Effector CD8-positive, alpha-beta T cell (primary cell): Measurements from ENCODE around the gene CDKN2B-AS1.
"Not testable (repeated sequence)": the region's sequence is repeated elsewhere in the genome, so short reads cannot be mapped to it uniquely, and the experiment has no call there.

Source experiments
- DNase-seq: peaks from one replicate; lab custom pipeline; 2025; lab: John Stamatoyannopoulos, UW

Gene CDKN2B-AS1

DNA sequence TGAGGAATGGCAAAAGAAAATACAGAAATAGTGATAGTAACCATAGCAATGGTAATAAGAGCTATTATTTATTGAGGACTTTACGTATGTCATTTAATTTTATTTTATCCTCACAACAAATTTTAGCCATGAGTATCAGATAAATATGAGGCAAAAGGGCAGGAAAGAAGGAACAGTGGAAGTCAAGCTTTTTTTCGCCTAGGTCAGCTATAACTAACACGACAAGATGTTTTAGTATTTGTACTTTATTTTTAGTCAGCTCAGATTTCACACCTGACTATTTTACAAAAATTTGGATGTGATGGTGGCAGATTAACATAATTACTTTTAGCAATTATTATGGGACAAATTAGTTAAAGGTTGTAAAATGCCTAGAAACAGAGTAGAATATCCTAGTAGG lies 49.3 kb downstream of the CDKN2B-AS1 start:
- DNase-seq, result no peak

DNA sequence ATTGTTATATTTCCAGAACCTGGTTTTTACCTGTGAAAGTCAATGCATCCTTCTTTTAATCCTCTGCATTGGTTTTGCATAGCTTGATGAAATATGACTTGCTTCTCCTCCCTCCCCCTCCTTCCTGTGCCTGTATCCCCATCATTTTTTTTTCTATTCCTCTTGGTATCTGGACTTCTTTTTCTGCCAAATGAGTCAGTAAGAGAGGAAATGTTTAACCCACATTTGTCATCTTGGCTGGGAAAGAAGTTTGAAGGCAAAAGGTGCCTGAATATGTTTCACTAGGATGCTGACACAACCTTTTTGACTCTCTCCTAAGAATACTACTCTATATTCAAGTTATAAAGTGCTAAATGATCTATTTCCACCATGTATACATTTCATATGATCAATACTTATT lies 50.0 kb downstream of the CDKN2B-AS1 start:
- DNase-seq, result no peak

DNA sequence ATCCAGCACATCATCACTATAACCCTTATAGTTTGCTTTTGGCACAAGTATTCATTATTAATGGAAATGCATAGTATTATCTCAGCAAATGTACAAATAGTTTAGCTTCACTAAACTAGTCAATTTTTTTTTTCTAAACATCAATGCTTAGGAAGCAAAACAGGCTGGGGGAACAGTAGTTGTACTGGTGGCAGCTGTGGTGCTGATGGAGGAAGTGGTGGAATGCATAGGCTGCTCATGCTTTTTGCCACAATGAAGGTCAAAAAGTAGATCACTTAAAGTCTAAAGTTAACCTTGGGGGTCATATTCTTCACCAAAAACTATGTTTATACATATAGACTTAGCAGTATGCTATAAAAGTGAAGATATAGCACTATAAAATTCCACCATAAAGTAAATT lies 50.8 kb downstream of the CDKN2B-AS1 start:
- DNase-seq, result no peak

DNA sequence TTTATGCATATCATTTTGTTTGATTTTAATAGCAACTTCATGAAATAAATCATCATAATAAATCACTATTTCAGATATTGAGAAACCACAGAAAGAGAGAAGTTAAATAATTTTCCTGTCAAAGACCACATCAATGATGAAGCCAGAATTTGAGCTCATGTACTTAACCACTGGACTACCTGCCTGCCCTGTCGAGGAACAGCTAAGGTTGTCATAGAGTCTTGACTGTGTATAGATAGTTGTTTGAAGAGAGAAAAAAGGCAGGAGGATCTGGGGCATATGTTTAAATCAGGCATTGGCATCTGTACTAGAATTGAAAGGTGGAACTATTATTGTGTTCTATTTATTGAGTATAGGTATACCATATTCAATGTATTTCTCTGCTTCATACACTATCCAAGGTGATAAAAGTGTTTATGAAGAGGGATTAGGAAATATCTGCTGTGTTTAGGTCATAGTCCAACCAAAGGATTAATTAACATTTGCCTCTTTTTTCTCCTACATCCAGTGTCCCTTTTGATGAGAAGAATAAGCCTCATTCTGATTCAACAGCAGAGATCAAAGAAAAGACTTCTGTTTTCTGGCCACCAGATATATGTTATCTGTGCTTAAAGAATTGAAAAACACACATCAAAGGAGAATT lies 51.8 kb downstream of the CDKN2B-AS1 start:
- DNase-seq, result no peak

DNA sequence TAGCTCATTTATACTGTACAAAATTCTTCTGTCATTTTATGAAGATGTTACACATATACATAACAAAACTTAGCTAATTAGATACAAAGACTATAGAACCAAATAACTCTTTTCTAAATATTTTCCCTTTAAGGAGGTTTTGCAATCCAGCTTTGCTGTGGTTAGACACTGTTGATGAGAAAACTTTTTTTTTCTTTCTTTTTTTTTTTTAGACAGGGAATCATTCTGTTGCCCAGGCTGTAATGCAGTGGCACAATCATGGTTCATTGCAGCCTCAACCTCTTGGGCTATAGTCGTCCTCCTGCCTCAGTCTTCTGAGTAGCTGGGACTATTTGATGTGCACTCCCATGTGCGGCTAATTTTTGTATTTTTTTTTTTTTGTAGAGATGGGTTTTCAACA lies 53.0 kb downstream of the CDKN2B-AS1 start:
- no peak for DNase-seq

DNA sequence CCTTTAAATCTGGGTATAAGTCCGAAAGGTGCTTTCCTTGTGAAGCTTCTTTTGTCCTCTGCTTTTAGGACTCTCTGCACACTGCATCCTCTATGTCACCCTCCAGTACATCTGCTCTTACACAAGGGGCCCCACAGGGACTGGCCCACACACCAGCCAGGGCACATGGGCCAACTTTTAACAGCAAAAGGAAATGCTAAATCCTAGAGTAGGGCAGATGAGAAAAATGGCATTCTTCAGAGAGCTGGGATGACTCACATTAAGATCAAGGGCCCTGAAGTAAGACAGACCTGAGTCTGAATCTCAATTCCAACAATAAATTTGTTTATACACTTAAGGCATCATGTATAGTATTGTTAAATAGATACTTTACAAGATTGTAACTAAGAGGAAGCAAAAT lies 54.8 kb downstream of the CDKN2B-AS1 start:
- DNase-seq, result no peak

DNA sequence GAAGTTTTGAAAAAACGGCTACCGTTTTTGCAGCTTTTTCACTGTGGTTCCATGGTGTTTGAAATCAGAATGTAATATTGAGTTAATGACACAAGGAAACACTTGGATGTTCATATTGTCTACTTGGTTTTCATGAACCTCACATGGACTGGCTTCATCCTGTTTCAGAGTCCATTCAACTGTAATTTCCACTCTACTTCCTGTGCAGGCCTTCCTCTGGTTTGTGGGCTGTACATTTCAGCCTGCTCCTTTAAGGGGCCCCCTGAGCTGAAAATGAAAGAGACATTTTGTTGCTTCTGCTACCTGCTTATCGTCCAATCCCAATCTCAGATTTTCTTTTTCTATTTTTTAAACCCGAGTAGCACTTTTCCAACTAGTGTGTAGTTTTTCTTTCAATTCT lies 56.3 kb downstream of the CDKN2B-AS1 start:
- DNase-seq, result no peak

DNA sequence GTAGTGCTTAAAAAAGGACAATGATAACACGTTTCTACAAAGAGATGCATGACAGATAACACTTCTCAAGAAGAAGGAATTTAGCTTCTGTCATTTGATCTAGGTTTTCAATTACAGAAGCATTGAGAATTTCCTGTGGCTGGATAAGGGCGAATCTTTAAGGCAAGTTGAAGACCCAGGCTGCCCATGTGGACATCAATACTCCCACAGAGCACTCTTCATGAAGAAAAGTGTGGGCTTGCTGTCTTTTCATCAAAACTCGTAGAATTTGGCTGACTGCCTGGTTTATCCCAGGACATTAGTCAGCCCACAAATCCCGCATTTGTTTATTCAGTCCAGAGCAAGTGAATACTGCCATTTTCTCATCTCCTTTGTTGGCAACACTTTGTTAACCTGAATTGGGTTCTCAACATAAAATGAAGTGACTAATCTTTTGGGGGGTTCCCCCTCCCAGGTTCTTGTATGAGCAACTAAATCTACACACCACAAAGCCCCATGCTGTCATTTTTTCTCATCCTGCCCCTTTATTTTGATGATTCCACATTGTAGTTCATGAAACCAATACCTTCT lies 57.9 kb downstream of the CDKN2B-AS1 start:
- no peak for DNase-seq

DNA sequence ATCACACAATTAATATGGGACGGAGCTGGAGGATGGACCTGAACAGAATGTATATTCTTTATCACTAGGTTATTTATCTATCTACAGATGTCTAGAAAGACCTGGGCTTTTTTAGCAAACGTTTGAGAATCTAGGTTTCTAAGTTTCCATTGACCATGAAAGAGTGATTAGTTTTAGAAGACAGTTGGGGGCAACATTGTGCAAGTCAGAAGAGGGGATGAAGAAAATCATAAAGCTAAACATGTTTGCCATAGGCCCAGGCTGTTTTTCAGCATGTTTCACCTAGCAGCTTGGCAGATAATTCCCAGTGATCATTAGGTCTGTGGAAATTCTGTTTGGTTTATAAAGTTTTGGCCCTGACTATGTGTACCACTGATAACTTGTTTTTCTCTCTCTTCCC lies 58.6 kb downstream of the CDKN2B-AS1 start:
- no peak for DNase-seq

DNA sequence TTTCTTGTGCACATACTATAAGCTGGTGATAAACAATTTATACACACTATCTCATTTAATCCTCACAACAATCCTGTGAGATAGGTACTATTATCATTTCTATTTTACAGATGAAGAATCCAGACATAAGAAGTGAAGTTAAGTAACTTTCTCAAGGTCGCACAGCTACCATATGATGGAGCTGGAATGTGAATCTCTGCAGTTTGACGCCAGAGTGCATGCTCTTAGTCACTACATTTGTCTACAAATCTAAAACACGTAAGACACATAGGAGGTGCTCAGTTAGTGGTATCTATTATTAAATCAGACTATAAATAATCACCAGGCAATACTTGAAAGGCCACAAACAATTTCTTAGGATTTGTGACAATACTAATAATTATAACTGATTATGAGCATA lies 59.5 kb downstream of the CDKN2B-AS1 start:
- DNase-seq, result no peak

DNA sequence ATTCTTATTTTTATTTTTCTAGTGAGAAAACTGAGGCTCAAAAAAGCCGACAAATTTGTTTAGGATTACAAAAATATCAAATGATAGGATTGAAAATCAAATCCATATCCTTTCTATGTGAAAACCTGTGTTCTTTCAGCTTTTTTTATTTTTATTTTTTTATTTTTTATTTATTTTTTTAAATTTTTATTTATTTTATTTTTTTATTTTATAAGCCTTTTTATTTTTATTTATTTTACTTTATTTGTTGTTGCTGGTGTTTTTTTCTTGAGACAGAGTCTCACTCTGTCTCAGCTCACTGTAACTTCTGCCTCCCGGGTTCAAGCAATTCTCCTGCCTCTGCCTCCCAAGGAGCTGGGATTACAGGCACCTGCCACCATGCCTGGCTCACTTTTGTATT lies 59.9 kb downstream of the CDKN2B-AS1 start:
- DNase-seq, result no peak

DNA sequence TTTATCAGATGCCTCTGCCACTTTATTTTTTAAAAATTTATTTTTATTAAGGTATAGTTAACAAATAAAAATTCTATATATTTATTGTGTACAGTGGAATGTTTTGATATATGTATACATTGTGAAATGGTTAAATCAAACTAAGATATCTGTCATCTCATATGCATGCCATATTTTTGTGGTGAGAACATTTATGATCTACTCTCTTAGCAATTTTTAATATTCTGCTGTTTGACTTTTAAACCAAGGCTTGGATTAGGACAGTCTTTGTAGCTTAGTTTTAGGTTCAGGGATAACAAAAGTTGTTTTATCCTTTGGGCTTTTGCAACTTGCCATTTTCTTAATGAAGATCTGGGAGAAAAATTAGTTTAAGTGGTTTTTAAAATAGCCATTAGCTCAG lies 60.5 kb downstream of the CDKN2B-AS1 start:
- DNase-seq, result no peak

DNA sequence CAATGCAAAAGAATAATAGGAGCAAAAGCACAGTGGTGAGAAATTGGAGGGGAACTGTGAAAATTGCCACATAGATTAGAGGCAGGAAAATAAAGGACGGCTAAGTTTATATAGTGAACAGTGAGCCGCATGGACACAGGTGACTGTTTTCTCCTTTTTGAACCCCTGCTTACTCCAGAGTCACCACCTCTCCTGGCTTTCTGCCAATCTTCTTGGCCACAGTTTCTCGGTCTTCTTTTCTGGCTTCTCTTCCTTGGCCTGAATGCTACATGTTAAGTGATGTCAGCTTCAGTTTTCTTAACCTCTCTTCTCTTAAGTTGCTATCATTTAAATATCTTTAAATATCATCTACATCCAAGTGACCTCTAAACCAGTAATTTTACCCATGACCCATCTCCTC lies 61.8 kb downstream of the CDKN2B-AS1 start:
- DNase-seq, result no peak

DNA sequence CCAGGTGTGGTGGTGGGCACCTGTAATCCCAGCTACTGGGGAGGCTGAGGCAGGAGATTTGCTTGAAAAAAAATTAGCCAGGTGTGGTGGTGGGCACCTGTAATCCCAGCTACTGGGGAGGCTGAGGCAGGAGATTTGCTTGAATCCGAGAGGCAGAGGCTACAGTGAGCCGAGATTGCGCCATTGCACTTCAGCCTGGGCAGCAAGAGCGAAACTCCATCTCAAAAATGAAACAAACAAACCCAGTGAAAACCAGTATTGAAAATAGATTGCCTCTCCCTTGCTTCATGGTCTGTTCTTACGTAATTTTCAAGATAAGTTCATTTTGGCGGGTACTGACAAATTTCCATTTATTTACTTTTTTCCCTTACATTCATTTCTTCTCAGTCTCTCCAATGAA lies 63.4 kb downstream of the CDKN2B-AS1 start:
- not testable (repeated sequence) for DNase-seq

DNA sequence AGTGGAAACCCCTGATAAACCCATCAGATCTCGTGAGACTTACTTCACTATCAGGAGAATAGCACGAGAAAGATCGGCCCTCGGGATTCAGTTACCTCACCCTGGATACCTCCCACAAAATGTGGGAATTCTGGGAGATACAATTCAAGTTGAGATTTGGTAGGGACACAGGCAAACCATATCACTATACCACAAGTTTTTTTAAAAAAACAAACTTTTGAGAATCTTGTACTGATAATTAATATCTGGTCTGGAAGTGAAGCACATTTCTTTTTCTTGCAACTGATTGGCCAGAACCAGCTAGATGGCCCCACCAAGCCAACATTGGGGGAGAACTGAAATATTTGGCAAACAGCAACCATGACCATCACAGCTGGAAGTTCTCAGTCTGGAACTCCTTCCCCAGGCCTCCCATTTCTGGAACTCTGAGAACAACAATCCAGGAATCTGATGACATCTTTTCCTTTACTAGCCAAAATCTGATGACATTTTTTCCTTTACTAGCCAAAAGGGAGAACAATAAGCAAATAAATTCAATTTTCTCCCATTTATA lies 66.3 kb downstream of the CDKN2B-AS1 start:
- DNase-seq, result no peak

DNA sequence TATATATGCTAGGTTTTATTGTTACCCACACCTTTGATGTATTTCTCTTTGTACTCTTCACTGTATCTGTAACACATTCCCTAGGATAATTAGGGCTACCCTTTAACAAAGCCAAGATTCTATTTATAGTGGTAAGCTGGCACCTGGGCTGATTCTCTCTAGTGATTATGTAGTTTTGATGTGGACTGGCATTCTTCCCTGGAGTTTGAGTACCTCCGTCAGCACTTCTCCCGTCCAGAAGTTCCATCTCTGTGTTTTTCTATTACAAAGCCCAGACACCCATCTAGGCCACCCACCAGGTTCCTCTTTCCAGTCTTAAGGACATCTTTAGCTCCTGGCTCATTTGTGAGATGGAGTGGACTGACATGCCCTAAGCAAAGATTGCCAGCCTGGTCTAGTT lies 70.4 kb downstream of the CDKN2B-AS1 start:
- DNase-seq, result no peak

DNA sequence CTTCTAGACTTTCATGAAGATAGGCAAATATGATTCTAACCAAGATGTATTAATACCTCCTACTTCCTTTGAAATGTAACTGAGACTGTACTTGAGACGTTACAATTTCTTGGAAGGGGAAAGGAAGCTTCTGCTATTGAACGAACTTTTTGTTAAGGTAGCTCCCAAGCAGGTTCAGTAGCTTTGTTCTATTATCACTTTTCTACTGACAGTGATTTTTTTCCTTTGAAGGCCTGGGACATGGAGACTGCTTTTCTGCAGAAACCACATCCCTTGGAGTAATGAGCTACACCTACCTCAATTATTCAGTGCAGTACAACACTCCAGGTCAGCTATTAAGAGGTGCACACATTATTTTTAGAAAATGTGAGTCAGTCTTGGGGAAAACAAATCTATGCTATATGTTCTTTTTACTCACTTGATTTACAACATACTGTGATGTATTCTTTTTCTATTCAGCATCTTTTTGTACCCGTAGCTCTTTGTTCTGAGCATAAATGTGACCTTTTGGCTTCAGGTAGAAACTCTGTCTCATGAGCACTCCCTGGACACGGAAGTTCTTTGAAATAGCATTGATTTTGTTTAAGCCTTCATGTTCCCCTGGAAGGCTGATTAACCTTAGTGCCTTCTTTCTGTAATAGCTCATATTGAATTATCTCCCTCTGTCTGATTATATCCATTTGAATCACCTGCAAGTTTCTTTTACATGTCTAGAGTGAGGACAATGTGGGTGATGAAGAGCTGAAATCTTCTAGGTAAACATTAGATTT lies 71.0 kb downstream of the CDKN2B-AS1 start:
- DNase-seq, result no peak

DNA sequence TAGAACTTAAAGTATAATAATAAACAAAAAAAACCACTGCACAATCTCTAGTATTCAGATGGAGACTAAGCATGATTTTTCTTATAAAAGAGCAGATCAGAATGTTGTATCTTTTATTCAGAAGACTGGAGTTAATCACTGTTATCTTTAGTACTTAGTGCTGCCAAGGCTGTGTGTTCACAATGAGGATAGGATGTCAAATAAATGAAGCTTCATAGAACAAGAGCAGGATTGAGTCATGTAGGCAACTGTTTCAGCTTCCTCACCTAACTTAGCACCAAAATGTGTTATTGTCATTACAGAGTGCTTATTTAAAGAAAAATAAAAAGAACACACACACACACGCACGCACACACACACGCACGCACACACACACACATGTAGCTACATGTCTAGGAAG lies 72.6 kb downstream of the CDKN2B-AS1 start:
- DNase-seq, result no peak

DNA sequence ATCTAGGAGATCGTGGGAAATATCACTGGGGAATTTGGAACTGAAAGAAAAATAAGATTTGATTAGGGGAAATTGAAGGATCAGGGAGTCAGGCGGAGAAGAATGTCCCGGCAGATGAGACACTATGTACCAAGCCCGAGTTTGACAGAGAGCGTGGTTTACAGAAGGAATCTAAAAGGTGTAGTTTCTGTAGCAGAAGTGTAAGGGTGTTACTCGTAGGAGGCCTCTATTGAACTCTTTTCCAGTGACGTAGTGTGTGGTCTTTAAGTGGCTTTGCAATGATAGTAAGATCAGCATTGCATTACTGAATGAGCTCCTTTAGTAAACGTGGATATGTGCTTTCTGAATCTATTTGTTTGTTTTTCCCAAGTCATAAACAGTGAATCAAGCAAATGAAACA lies 73.8 kb downstream of the CDKN2B-AS1 start:
- no peak for DNase-seq

DNA sequence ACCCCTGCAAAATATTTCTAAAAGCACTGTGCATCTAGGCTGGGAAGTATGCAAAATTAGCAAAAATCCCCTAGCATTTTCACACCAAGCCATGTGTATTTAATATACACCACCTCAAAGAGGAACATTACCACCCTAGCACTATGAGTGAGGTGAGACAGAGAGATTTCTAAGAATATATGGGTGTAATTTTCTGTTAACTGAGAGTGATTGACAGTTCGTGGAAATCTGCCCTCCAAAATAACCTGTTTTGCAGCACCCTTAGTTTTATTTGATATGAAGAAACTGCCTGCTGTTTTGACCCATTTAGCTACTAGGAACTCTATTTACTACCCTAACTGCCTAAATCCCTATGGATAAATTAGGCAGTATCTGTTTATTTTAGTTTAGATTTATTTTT lies 78.8 kb downstream of the CDKN2B-AS1 start:
- DNase-seq, result no peak

DNA sequence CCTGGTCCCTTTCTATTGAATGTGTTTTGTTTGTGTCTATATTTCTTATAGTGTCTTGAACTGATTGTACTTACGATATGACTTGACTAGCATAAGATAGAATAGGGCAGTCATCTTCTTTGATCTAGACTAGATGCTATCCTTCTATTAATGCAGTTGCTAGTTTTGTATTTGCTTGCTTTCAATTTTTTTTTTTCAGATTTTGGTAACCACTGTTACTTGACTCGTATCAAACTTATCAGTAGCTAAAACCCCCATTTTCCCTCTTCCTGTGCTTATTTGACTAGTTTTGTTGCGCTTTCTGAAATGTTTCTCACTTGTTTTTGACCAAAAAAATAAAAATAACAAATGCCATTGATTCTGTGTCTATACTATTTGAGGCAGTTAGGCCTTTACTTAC lies 83.5 kb downstream of the CDKN2B-AS1 start:
- DNase-seq, result no peak

DNA sequence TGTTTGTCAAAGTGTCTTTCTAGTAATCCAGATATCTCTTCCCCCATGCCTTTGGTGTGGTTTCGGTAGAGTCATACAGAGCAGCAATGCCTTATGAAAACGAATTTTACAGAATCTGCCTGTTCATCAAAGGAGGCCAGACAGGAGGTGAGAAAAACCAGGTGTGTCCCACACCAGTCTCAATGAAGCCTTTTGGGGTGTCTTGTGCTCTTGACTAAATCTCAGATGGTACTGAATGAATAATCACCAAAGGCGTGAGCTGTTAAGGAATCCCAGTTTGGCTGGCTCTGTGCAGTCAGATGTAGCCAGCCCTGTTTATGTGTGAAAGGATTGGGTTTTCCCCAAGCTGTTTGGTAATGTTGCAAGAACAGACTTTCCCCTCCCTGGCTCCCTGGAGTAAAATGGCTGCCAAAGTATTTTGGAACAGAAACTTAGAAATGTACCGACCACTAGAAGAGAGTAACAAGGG lies 85.3 kb downstream of the CDKN2B-AS1 start:
- DNase-seq, result no peak
